Uterus (tissue), 2 donors: ENCODE results near the gene TOP3A.

ENCODE experiments used
- CTCF ChIP-seq, 4 experiments: fragments of 200-600 bp in 2 of 4; fragments of 450-650 bp in 2 of 4; sonication (generic) in 2 of 4; IDR thresholded peaks; one replicate each; pipeline ENCODE4 v1.5.1; 2016 to 2019; ENCODE audit warnings: antibody characterized with exemption in 4 of 4, mild to moderate bottlenecking in 2 of 4, moderate library complexity in 1 of 4
- POLR2A ChIP-seq, 2 donors: fragments of 450-650 bp; IDR thresholded peaks; one replicate each; pipeline ENCODE4 v1.6.1; 2016; ENCODE audit warnings: antibody characterized with exemption in 2 of 2, mild to moderate bottlenecking in 1 of 2, moderate library complexity in 1 of 2

GRCh38 chr17:18300725-18301480 is 13.9 kb downstream of the TOP3A start:
- TF ChIP-seq CTCF (IDR thresholded peaks at IDR 0.05): no peak
- no peak for TF ChIP-seq POLR2A (IDR thresholded peaks at IDR 0.05)
